ENCODE results near the gene CYB5R2.

The CYB5R2 gene

GRCh38 chr11:7672960-7673723, at the start of gene CYB5R2:
TSS of gene CYB5R2 (minus strand) at chr11:7673500. CDS start at chr11:7672825, 675 bp downstream.
- DNase-seq (ENCODE audit: low read depth in 2 of 2): no peak

- DNase-seq (ENCODE audit: low read depth in 2 of 2): no peak
These were observed 41.5 kb upstream of the CYB5R2 start for GRCh38 chr11:7714786-7715185.

DNA sequence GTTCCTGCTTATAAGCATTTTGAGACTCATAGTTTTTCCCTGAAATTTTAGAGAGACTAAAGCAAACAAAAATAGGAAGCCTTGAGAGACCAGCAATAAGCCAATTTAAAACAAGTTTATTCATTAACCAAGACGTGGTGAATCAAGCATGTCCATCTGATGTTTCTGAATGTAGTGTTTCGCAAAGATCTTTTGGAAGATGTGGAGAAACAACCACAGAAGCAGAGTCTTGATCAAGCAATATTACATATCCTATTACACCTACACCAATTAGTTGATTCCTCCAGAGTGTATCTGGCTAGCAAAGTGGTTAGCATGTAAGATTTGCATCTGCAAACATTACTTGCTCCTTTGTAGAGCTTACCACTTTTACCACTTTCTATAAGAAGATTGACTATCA, 33.1 kb upstream of the CYB5R2 start, which contains the start of gene OVCH2:
TSS of gene OVCH2 (minus strand) at position 101 of the 400 bp plus-strand sequence. CDS start at position 18, 83 bp downstream.
- no peak for DNase-seq (ENCODE audit: low read depth in 2 of 2)

- no peak for DNase-seq (ENCODE audit: low read depth in 2 of 2)
These were observed 30.4 kb upstream of the CYB5R2 start for GRCh38 chr11:7703740-7704139.

DNA sequence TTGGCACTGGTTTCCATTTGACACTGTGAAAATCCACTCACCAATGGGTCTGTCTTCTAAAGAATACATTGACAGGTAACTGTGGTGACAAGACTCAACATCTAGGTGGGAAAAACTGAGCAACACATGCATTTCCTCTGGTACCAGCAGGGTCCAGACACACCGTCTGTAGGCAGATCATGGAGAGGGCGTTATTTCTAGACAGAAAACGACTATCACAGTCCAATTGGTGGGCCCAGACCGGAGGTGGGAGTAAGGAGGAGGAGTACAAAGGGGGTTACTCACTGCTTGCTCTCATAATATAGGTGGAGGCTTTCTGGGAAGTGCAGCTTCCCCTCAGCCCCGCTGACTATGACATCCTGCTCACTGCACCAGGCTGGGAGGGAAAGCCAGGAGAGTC, 23.1 kb upstream of the CYB5R2 start:
- DNase-seq (ENCODE audit: low read depth in 2 of 2): no peak

DNA sequence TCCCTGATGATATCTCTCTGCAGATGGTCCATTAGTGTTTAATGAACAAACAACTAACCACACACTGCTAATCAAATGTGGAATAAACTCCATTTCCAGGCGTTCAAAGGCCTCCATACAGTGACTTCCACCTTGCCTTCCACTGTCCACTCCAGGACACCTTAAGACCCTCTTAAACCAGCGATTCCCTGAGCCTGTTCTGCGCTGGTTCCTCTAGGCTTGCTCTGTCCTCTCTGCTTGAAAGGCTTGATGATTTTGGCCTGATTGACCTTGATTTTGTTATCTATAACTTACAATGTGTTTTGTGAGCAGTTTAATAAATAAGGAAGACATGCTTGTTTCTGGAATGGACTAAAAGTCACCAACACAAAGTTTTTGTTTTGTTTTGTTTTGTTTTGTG, 20.9 kb upstream of the CYB5R2 start:
- no peak for DNase-seq (ENCODE audit: low read depth in 2 of 2)

- no peak for DNase-seq (ENCODE audit: low read depth in 2 of 2)
These were observed 19.1 kb upstream of the CYB5R2 start for GRCh38 chr11:7692426-7692825.

GRCh38 chr11:7691759-7692350, 18.6 kb upstream of the CYB5R2 start:
- DNase-seq (ENCODE audit: low read depth in 2 of 2): no peak

DNA sequence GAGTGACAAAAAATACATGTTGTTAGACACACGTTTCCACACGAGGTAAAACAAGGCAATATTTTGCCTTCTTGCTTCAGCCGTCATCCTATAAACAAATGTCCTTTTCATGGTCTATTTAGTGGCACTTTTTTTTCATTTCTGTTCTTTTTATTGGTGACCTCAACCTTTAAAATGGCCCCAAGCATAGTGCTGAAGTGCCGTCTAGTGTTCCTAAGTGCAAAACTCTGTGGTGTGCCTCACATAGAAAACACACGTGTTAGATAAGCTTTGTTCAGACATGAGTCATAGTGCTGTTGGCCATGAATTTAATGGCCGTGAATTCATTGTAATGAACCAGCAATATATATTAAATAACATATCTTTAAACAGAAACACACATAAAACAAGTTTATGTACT, 17.3 kb upstream of the CYB5R2 start:
- no peak for DNase-seq (ENCODE audit: low read depth in 2 of 2)

DNA sequence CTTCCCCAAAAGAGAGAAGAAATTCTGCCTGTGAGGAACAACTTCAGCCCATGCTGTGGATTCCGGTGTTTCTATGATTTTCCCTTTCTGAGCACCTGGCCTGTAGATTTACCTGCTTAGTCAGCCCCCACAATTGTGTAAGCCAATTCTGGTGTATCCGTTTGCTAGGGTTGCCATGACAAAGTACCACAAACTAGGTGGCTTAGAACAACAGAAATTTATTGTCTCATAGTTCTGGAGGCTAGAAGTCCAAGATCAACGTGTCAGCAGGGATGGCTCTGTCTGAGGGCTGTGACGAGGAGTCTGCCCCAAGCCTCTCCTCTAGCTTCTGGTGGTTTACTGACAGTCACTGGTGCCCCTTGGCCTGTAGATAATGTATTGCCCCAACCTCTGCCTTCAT, 15.9 kb upstream of the CYB5R2 start:
- no peak for DNase-seq (ENCODE audit: low read depth in 2 of 2)

DNA sequence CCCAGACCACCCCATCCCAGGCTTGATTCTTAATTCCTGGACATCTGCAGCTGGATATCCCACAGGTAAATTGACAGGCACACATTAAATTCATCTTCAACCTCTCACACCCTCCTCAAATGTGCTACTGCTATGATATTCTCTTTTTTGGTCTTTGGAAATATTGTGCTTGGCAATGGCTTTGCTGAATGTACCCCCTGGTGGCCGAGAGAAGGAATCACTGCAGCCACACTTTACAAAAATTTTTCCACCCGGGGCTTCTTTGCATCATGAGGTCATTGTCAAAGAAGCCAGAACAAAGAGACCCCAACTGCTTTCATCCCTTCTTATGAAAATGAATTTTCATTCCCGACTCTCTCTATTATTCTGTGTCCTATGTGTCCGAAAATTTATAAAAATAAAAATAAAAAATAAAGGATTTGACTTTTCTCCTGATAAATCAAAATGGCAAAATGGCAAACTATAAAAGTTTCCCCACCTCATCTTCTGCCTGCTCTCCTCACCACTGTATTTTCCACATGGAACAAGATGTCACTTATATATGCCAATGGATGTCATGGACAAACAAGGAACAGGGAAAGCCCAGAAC, 15.0 kb upstream of the CYB5R2 start:
- DNase-seq (ENCODE audit: low read depth in 2 of 2): no peak

- DNase-seq (ENCODE audit: low read depth in 2 of 2): no peak
These were observed 14.1 kb upstream of the CYB5R2 start for GRCh38 chr11:7687386-7687785.

DNA sequence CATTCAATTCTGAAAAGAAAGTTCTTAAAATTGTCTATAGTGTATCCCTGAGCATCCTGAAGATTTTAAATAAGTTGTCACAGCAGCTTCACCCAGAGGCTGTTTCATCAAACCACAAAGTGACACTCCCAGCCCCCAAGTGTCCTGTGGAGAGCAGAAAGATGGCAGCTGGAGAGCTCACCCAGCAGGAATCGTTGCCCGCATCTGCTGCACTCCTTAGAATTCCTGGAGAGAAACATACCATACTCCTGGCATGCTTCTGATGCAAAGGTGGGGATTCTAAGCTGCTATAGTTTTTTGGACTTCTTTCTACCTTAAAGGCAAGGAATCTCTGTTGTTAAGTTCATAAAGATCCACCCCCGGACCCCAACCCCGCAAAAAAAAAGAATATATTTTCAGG, 13.5 kb upstream of the CYB5R2 start:
- no peak for DNase-seq (ENCODE audit: low read depth in 2 of 2)

- no peak for DNase-seq (ENCODE audit: low read depth in 2 of 2)
These were observed 10.3 kb upstream of the CYB5R2 start for GRCh38 chr11:7683571-7683970.

- DNase-seq (ENCODE audit: low read depth in 2 of 2): no peak
These were observed 4.5 kb upstream of the CYB5R2 start for GRCh38 chr11:7677796-7678201.

DNA sequence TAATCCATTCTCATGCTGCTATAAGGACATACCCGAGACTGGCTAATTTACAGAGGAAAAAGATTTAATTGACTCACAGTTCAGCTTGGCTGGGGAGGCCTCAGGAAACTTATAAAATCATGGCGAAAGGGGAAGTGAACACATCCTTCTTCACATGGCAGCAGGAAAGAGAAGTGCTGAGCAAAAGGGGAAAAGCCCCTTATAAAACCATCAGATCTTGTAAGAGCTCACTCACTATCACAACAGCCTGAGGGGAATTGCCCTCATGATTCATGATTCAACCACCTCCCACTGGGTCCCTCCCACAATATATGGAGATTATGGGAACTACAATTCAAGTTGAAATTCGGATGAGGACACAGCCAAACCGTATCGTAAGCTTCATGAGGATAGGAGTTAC, 3.8 kb upstream of the CYB5R2 start:
- no peak for DNase-seq (ENCODE audit: low read depth in 2 of 2)

- no peak for DNase-seq (ENCODE audit: low read depth in 2 of 2)
These were observed 2.3 kb upstream of the CYB5R2 start for GRCh38 chr11:7675631-7676030.

DNA sequence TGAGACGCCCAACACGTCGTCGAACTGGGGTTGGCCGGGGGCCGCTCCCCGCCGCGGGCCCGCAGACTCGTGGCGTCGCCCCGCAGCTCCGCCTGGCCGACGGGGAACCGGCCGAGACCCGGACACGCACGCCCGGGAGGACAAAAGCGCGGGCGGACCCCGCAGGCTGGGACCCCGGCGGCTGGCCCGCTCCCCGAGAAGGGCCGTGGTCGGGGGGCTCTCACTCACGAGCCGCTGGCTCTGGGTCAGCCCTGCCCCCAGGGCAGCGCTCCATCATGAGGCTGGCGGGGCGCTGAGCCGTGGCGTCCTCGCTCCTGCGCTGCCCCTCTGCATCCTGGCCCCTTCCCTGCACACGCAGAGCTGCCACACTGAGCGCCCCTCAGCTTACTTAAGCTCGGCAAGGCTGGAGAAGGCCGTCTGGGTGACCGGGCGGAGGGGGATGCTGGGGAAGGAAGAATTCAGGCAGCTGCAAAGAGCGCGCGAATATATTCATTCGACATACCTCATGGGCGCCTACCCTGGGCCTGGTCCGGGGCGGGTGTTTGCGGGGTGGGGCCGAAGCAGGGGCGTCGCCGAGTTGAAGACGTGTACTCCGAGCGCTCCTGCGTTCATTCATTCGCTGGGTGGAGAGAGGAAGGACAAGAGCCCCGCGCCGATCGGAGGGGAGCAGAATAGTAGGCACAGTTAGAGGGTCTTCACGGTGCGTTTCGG, 579 bp upstream of the CYB5R2 start:
- DNase-seq (ENCODE audit: low read depth in 2 of 2): no peak

GRCh38 chr11:7672276-7672959, 882 bp downstream of the CYB5R2 start:
- DNase-seq (ENCODE audit: low read depth in 2 of 2): no peak

GRCh38 chr11:7671347-7672215, 1.7 kb downstream of the CYB5R2 start:
- no peak for DNase-seq (ENCODE audit: low read depth in 2 of 2)

DNA sequence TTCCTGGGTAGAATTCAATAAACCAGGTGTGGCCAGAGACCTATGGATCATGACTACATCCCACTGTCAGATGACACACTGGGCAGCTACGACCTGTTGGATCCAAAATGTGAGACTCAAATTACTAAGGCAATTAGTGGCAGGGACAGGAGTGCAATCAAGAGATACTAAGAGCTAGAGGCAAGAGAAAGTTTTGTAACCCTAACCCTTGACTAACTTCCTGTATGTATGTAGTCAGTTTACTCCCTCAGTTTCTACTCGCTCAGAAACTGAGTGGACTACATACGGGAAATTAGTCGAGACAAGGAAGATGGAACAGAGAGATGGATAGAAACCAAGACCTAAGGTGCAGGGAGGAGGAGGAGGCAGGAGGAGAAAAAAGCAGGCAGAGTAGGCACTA, 2.7 kb downstream of the CYB5R2 start:
- DNase-seq (ENCODE audit: low read depth in 2 of 2): no peak

All from stimulated activated CD8-positive, alpha-beta memory T cell treated with anti-CD3 and anti-CD28 coated beads, Interleukin-7, amount 100 ng/mL, for 1 hour (primary cell).